ENCODE measurements around the gene ADAR. TPM values are rescaled to one million over a fixed set of nuclear protein-coding genes. Genes with fewer than 3 reads are reported as not detected.

ADAR gene
- total and polyA plus RNA-seq, 2 of the 8 experiments (the other 6 are each of a cell fraction or from before 2014, with no cell fraction given) = 125 to 242 TPM

DNA sequence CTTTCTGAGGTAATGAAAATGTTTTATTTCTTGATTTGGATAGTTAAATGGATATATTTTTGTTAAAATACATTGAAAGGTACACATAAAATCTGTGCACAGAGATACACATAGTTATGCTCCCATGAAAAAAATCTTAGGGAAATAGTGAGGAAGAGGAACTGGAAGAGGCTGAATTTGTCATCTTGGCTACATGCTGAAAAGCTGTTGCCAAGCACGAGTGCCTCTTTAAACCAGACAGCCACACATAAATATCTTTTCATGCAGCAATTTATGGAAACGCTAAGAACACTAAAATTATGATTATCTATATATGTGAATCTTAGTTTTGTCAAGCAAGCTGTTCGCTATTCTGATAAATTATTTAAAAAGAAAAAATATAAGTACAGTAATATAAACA, 12.8 kb upstream of the ADAR start (continued):
- TF ChIP-seq SUZ12 (IDR thresholded peaks at IDR 0.05; ENCODE audit: low read length) (no peak), SRF (IDR thresholded peaks at IDR 0.05; ENCODE audit: low read depth, low read length) (no peak), BRCA1 (IDR thresholded peaks at IDR 0.05; ENCODE audit: low read depth, low read length) (no peak), RBBP5 (IDR thresholded peaks at IDR 0.05; ENCODE audit: borderline replicate concordance, low read depth, low read length) (no peak), FOSL1 (IDR thresholded peaks at IDR 0.05; ENCODE audit: insufficient read depth, low read depth, low read length) (no peak), EGR1 (IDR thresholded peaks at IDR 0.05; ENCODE audit: borderline replicate concordance, low read depth, low read length) (no peak)
- TF ChIP-seq, protein P1, sequence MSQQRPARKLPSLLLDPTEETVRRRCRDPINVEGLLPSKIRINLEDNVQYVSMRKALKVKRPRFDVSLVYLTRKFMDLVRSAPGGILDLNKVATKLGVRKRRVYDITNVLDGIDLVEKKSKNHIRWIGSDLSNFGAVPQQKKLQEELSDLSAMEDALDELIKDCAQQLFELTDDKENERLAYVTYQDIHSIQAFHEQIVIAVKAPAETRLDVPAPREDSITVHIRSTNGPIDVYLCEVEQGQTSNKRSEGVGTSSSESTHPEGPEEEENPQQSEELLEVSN (IDR thresholded peaks at IDR 0.05) = no peak
- TF ChIP-seq, protein P2, sequence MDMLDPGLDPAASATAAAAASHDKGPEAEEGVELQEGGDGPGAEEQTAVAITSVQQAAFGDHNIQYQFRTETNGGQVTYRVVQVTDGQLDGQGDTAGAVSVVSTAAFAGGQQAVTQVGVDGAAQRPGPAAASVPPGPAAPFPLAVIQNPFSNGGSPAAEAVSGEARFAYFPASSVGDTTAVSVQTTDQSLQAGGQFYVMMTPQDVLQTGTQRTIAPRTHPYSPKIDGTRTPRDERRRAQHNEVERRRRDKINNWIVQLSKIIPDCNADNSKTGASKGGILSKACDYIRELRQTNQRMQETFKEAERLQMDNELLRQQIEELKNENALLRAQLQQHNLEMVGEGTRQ (IDR thresholded peaks at IDR 0.05; ENCODE audit: low read length) = no peak
